IPS-18a (cell line): Measurements from ENCODE around the gene MGRN1.

Experiments used
- H3K27ac ChIP-seq: one replicate; pipeline ENCODE4 v1.5.1; 2013; ENCODE audit warnings: low read length
- H3K27me3 ChIP-seq: one replicate; pipeline ENCODE4 v1.6.1; 2013; ENCODE audit warnings: mild to moderate bottlenecking, low read length; ENCODE audit not compliant: control insufficient read depth, insufficient read depth
- H3K36me3 ChIP-seq: one replicate; pipeline ENCODE4 v1.6.1; 2013; ENCODE audit warnings: low read depth, low read length; ENCODE audit not compliant: control insufficient read depth
- H3K4me1 ChIP-seq: one replicate; pipeline ENCODE4 v1.6.1; 2013; ENCODE audit warnings: low read depth, low read length; ENCODE audit not compliant: control insufficient read depth
- H3K4me3 ChIP-seq: one replicate; pipeline ENCODE4 v1.5.1; 2013; ENCODE audit warnings: low read length
- H3K9ac ChIP-seq: one replicate; pipeline ENCODE4 v1.6.1; 2013; ENCODE audit warnings: mild to moderate bottlenecking, low read length, moderate library complexity
- H3K9me3 ChIP-seq: one replicate; pipeline ENCODE4 v1.6.1; 2013; ENCODE audit warnings: low read depth, low read length; ENCODE audit not compliant: control insufficient read depth

MGRN1 gene

DNA sequence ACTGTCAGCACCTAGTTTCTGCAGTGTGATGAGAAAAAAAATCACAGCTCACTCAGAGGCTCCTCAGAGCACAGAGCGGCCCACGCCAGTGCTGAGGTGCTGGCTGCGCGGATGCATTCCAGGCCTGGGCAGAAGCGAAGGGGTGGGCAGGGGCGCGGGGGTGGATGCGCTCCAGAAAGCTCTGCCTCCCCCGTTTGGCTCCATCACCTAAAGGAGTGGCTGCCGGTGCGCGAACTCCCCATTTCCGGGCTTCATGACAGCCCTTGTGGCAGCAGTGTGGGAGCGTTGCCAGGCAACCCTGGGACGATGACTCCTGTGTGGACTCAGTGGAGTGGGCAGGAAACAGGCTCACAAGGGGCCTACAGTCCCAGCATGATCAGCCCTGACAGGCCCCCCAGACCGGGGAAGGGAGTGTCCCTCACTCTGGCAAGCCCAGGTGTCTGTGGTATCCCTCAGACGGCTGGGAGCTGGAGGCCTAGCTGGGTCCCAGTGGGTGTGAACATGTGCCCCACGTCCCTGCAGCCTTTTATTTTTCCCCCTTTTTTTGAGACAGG is 35.9 kb downstream of the MGRN1 start:
- no peaks in the 10 kb centered on the region for H3K27me3 ChIP-seq
- H3K36me3 ChIP-seq = peaks cover 25% of the 10 kb centered on the region
- H3K9me3 ChIP-seq = no peaks in the 10 kb centered on the region
- no peaks in the 10 kb centered on the region for H3K4me1 ChIP-seq
- no peak overlapping the region for H3K27ac ChIP-seq
- no peak overlapping the region for H3K4me3 ChIP-seq
- H3K9ac ChIP-seq = no peak overlapping the region

DNA sequence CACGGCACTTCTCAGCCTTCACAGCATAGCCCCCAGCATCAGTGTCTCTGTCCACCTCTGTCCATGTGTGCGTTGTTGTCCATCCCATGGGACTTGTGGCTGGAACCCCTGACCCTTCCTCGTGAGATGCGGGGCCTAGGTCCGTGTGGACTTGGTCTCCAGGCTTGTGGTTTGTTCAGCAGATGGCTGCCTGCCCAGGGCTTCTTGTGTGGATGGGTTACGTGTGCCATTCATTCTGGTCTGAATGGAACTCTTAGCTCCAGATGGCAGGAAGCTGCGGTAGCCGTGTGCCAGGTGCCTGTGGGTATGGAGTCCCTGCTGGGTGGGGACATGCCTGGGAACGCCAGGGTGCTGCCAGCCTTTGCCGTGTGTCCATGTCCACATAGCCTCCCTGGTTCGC is 37.0 kb downstream of the MGRN1 start:
- no peaks in the 10 kb centered on the region for H3K9me3 ChIP-seq
- H3K4me3 ChIP-seq = no peak overlapping the region
- H3K9ac ChIP-seq = no peak overlapping the region
- peaks cover 21% of the 10 kb centered on the region for H3K36me3 ChIP-seq
- no peak overlapping the region for H3K27ac ChIP-seq
- H3K27me3 ChIP-seq = no peaks in the 10 kb centered on the region
- no peaks in the 10 kb centered on the region for H3K4me1 ChIP-seq

DNA sequence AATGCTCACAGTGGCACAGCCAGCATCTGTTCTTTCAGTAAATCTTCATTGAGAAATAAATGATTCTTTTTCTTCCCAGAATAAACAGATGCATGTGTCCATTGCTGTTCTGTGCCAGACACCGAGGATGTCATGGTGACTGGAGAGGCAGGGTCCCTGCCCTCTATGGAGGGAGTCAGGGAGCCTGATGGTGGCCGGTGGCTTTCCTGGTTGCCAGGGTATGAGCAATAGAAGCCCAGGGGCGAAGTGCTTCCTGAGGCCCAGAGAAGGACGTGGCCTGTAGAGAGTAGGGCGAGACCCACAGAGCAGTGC is 38.8 kb downstream of the MGRN1 start:
- Histone ChIP-seq H3K4me3 (no peak overlapping the region), H3K9ac (no peak overlapping the region), H3K27me3 (no peaks in the 10 kb centered on the region), H3K9me3 (no peaks in the 10 kb centered on the region), H3K27ac (no peak overlapping the region), H3K36me3 (peaks cover 35% of the 10 kb centered on the region), H3K4me1 (no peaks in the 10 kb centered on the region)

DNA sequence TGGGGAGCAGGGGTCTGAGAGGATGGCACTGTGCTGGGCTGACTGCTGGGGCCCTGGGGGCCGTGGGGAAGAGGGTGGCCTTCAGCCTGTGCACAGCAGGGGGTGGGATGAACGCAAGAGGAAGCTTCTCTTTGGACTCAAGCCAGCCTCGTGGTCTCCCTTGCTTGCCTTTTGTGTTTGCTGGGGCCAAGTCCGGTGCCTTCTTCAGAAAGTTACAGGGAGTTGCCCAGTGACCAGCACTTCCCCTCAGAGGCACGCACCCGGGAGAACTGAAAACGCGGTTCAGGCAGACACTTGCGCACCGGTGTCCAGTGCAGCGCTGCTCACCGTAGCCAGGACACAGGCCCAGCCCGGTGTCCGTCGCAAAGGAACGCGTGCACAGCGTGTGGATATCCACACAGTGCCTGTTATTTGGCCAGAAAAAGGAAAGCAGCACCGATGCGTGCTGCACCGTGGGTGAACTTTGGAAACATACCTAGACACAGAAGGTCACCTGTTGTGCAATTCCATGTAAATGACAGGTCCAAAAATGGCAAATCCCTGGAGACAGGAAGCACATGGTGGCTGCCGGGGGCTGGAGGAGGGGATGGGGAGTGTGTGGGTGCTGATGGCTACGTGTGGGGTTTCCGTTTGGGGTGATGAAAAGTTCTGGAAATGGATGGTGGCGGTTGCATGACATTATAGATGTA is 39.3 kb downstream of the MGRN1 start:
- H3K4me1 ChIP-seq = no peaks in the 10 kb centered on the region
- H3K4me3 ChIP-seq = no peak overlapping the region
- peaks cover 36% of the 10 kb centered on the region for H3K36me3 ChIP-seq
- no peaks in the 10 kb centered on the region for H3K27me3 ChIP-seq
- no peak overlapping the region for H3K9ac ChIP-seq
- H3K9me3 ChIP-seq = no peaks in the 10 kb centered on the region
- no peak overlapping the region for H3K27ac ChIP-seq

DNA sequence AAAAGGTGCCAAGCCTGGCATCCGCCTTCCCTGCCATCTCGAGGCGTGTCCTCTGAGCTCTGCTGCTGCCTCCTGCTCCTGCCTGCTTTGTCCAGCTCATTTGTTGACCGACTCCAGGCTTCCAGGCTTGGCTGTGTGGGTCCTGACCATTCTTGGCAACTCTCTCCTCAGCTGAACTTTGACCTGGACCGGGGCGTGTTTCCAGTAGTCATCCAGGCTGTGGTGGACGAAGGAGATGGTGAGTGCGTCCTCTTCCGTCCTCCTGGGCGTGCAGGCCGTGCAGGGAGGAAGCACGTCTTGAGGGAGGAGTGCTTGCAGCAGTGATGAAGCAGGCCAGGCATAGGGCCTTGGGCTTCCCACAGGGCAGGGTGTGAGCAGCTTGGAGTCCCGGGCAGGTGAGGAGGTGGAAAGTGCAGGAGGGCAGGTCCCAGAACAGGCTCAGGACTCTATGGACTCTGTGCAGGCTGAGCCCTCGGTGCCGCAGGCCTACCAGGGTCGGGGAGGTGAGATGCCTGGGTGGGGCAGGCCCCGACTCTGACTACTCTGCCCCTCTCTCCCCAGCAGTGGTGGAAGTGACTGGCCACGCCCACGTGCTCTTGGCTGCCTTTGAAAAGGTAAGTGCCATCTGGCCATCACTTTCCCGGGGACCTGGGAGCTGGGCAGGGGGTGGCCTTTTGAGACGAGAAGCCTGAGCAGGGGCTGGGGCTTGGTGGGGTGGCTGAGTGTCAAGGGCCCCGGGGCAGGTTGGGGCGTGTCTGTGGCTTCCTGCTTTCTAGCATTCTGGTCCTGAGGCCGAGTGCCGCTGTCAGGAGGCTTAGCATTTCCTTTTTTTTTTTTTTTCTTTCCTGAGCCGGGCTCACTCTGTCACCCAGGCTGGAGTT is 40.2 kb downstream of the MGRN1 start:
- H3K27ac ChIP-seq = no peak overlapping the region

DNA sequence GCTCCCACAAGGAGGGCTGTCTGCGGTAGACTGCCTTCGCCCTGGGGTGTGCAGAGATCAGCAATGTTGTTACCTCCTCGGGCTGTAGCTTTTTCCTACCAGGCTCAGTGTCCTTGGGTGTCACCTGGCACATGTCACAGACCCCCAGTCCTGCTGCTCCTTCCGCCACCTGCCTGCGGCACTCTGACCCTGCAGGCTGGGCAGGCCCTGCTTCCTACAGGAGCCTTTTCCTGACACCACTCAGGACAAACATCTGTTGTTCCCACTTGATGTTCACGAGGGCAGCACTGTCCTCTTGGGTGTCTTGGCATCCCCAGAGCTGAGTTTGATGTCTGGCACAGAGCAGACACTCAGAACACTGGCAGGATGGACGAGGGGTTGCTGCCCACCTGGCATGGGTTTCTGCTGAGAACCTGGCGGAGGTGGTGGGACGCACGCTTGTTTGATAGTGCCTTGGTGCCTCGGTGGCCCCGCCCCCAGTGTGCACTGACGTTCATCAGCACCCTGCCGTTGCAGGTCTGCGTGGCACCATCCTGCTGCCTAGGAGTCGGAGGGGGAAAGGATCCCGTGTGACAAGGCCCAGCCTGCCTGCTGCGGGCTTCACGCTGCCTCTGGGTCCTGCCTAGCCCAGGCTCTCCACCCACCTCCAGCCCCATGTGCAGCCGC is 42.0 kb downstream of the MGRN1 start:
- H3K4me3 ChIP-seq = no peak overlapping the region
- H3K27ac ChIP-seq = no peak overlapping the region
- H3K36me3 ChIP-seq = peaks cover 43% of the 10 kb centered on the region
- H3K4me1 ChIP-seq = no peaks in the 10 kb centered on the region
- H3K9ac ChIP-seq = no peak overlapping the region
- no peaks in the 10 kb centered on the region for H3K9me3 ChIP-seq
- H3K27me3 ChIP-seq = no peaks in the 10 kb centered on the region

More for the DNA sequence above, 40.2 kb downstream of the MGRN1 start:
- H3K27me3 ChIP-seq = no peaks in the 10 kb centered on the region
- H3K4me3 ChIP-seq = no peak overlapping the region
- H3K36me3 ChIP-seq = peaks cover 41% of the 10 kb centered on the region
- H3K9ac ChIP-seq = no peak overlapping the region
- H3K4me1 ChIP-seq = no peaks in the 10 kb centered on the region
- H3K9me3 ChIP-seq = no peaks in the 10 kb centered on the region

DNA sequence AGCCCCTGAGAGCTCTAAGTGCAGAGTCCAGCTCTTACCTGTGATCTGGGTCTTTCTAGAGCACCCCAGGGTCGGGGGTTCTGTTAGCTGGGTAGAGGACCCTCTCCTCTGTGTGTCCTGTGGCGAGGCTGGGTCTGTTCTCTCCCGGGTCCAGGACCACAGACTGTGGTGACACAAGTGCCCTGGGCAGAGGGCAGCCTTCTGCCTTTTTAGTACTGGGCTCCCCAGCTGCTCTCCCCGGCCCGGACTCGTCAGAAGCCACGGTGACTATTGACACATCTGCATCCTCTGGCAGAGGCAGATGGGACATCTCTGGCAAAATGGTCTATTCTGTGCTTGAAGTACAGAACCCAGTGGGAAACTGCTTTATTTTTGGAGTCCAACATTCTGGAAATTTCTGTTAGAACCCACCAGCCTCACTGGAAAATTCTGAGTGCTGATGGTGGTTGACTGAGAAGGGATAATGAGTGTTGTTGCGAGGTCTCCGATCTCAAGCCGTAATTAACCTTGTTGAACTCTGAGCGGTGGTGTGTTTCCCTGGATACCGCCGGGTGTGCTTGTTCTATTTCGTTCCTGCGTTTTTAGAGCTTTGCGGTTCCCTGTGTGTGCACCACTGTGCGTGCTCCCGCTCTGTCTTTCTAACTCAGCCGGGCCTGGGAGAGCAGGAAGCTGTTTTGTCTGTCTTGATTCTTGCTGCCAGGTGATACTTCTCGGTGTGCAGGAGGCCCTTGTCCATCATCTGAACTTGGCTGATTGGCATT is 42.8 kb downstream of the MGRN1 start:
- H3K27me3 ChIP-seq = no peaks in the 10 kb centered on the region
- H3K4me3 ChIP-seq = no peak overlapping the region
- no peak overlapping the region for H3K9ac ChIP-seq
- peaks cover 43% of the 10 kb centered on the region for H3K36me3 ChIP-seq
- H3K9me3 ChIP-seq = no peaks in the 10 kb centered on the region
- H3K4me1 ChIP-seq = no peaks in the 10 kb centered on the region
- H3K27ac ChIP-seq = no peak overlapping the region

DNA sequence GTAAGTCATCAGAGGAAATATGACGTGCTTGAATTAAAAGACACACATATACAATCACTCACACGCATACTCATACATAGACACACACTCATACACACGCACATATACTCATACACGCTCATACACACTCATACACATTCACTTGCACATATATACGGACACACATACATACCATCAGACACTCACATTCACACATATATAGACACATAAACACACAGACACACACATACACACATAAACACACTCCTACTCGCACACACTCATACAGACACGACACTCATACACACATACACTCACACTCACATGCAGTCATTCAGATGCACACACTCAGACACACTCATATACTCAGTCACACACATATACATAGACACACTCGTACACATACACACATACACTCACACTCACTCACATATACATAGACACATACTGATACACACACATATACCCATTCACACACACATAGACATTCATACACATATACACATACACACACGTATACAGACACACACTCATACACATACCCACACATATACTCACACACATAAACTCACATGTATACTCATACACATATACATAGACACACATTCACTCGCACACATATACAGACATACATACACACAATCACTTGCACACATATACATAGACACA is 43.8 kb downstream of the MGRN1 start:
- Histone ChIP-seq H3K27me3 (no peaks in the 10 kb centered on the region), H3K4me3 (no peak overlapping the region), H3K9me3 (no peaks in the 10 kb centered on the region), H3K27ac (no peak overlapping the region), H3K36me3 (peaks cover 43% of the 10 kb centered on the region), H3K9ac (no peak overlapping the region), H3K4me1 (no peaks in the 10 kb centered on the region)

DNA sequence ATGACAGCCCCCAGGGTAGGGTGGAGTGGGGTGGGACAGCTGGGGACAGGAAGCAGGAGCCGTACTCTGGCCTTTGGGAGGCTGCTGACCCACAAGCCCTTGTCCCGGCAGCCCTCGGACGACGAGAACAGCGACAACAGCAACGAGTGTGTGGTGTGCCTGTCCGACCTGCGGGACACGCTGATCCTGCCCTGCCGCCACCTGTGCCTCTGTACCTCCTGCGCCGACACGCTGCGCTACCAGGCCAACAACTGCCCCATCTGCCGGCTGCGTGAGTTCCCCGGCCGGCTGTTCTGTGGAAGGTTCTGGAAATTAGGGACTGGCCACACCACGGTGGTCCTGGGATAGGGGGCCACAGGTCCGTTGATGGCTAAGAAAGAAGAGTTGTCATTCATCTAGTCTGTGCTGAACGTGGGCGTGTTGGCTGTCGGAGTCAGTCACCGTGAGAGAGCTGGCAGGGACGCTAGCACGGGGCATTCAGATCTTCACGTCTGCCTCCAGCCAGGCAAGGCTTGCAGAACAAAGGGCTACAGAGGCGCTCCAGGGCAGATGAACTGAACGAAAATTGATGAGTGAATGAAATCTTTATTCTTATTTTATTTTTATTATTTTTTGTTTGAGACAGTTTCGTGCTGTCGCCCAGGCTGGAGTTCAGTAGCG is 48.9 kb downstream of the MGRN1 start:
- peaks cover 21% of the 10 kb centered on the region for H3K36me3 ChIP-seq
- H3K27me3 ChIP-seq = no peaks in the 10 kb centered on the region
- H3K27ac ChIP-seq = no peak overlapping the region
- H3K9me3 ChIP-seq = no peaks in the 10 kb centered on the region
- no peak overlapping the region for H3K4me3 ChIP-seq
- H3K9ac ChIP-seq = no peak overlapping the region
- no peaks in the 10 kb centered on the region for H3K4me1 ChIP-seq

DNA sequence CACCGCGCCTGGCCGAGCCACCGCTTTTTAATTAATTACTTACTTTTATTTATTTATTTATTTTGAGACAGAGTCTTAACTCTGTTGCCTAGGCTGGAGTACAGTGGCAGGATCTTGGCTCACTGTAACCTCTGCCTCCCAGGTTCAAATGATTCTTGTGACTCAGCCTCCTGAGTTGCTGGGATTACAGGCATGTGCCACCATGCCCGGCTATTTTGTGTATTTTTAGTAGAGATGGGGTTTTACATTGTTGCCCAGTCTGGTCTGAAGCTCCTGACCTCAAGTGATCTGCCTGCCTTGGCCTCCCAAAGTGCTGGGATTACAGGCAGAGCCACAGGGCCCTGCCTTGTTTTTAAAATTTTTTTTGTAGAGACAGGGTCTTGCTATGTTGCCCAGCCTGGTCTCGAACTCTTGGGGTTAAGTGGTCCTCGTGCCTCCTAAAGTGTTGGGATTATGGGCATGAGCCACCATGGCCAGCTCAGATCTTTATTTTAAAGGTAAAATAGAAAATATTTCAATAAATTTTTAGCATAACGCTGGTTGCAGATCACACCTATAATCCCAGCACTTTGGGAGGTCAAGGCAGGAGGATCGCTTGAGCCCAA is 50.4 kb downstream of the MGRN1 start:
- Histone ChIP-seq H3K9ac (no peak overlapping the region), H3K36me3 (peaks cover 11% of the 10 kb centered on the region), H3K27me3 (no peaks in the 10 kb centered on the region), H3K4me3 (no peak overlapping the region), H3K4me1 (no peaks in the 10 kb centered on the region), H3K9me3 (no peaks in the 10 kb centered on the region), H3K27ac (no peak overlapping the region)
